SU-DHL-6 (cell line): ENCODE measurements around the gene MND1.
"Not testable (repeated sequence)": the region's sequence is repeated elsewhere in the genome, so short reads cannot be mapped to it uniquely, and the experiment has no call there.

Experiments
- EZH2phosphoT487 ChIP-seq: fragments of 200-600 bp; sonication (generic), shearing (Covaris generic); conservative IDR thresholded peaks from 2 replicates; pipeline ENCODE4 v1.6.1; 2018; ENCODE audit warnings: mild to moderate bottlenecking, antibody characterized with exemption, low read length, moderate library complexity, mixed read lengths
- TF ChIP-seq, protein P1 (sequence below): fragments of 200-600 bp; sonication (generic); IDR thresholded peaks from one replicate; pipeline ENCODE4 v1.5.1; 2017; ENCODE audit warnings: antibody characterized with exemption, mild to moderate bottlenecking, low read length, moderate library complexity; ENCODE audit not compliant: insufficient read depth, poor library complexity, severe bottlenecking

DNA sequence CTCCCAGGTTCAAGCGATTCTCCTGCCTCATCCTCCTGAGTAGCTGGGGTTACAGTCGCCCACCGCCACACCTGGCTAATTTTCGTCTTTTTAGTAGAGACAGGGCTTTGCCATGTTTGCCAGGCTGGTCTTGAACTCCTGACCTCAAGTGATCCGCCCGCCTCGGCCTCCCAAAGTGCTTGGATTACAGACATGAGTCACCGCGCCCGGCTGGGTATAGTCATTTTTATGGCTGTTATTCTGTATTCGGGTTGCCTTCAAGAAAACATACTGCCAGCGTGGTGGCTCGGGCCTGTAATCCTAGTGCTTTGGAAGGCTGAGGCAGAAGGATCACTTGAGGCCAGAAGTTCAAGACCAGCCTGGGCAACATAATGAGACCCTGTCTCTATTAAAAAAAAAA lies 106.7 kb downstream of the MND1 start:
- TF ChIP-seq, protein P1, sequence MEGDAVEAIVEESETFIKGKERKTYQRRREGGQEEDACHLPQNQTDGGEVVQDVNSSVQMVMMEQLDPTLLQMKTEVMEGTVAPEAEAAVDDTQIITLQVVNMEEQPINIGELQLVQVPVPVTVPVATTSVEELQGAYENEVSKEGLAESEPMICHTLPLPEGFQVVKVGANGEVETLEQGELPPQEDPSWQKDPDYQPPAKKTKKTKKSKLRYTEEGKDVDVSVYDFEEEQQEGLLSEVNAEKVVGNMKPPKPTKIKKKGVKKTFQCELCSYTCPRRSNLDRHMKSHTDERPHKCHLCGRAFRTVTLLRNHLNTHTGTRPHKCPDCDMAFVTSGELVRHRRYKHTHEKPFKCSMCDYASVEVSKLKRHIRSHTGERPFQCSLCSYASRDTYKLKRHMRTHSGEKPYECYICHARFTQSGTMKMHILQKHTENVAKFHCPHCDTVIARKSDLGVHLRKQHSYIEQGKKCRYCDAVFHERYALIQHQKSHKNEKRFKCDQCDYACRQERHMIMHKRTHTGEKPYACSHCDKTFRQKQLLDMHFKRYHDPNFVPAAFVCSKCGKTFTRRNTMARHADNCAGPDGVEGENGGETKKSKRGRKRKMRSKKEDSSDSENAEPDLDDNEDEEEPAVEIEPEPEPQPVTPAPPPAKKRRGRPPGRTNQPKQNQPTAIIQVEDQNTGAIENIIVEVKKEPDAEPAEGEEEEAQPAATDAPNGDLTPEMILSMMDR = not testable (repeated sequence)
- not testable (repeated sequence) for TF ChIP-seq EZH2phosphoT487
